CD4-positive, alpha-beta memory T cell (primary cell): ENCODE results near the gene MSI1. TPM values are rescaled to one million over a fixed set of nuclear protein-coding genes. Genes with fewer than 3 reads are reported as not detected.
A peak's percentile ranks its signal among the peaks of the same experiment; 100 is the strongest.

Experiments used
- CTCF ChIA-PET: fragments of 350-600 bp; sonication (Branson Sonifier 250); formaldehyde crosslinking; loops from one replicate; lab custom pipeline; 2021; ENCODE audit warnings: inconsistent platforms; ENCODE audit not compliant: partially characterized antibody; lab: Charles Lee
- POLR2A ChIA-PET: fragments of 350-600 bp; sonication (Branson Sonifier 250); formaldehyde crosslinking; loops from one replicate; lab custom pipeline; 2021; ENCODE audit not compliant: partially characterized antibody; lab: Charles Lee
- DNase-seq, 5 donors: peaks; one replicate each; pipeline versions ENCODE4 v3.0.0 to v3.0.0-alpha.2; 2020 to 2022; ENCODE audit warnings: mixed read lengths in 1 of 5
- H3K27ac ChIP-seq: one replicate; pipeline ENCODE4 v1.7.0; 2013; ENCODE audit warnings: low read depth, low read length
- H3K27me3 ChIP-seq: 2 replicates; pipeline ENCODE4 v1.7.0; 2013; ENCODE audit warnings: mild to moderate bottlenecking, low read length, moderate library complexity; ENCODE audit not compliant: insufficient read depth
- H3K36me3 ChIP-seq: 2 replicates; pipeline ENCODE4 v1.7.0; 2013; ENCODE audit warnings: mild to moderate bottlenecking, low read length, moderate library complexity; ENCODE audit not compliant: insufficient read depth
- H3K4me1 ChIP-seq: 2 replicates; pipeline ENCODE4 v1.7.0; 2013; ENCODE audit warnings: mild to moderate bottlenecking, low read length, moderate library complexity; ENCODE audit not compliant: insufficient read depth
- H3K4me3 ChIP-seq, 2 donors: one replicate each; pipeline ENCODE4 v1.7.0; 2013; ENCODE audit warnings: low read length in 2 of 2, mild to moderate bottlenecking in 1 of 2
- H3K9me3 ChIP-seq, 2 donors: one replicate each; pipeline ENCODE4 v1.7.0; 2013; ENCODE audit warnings: low read length in 2 of 2, control low read depth in 1 of 2; ENCODE audit not compliant: control insufficient read depth in 1 of 2
- H3K27ac Mint-ChIP-seq, 7 donors: one replicate each; pipeline ENCODE4 v1.8.0; 2020 to 2021; ENCODE audit warnings: mixed read lengths in 7 of 7, mild to moderate bottlenecking in 6 of 7, inconsistent platforms in 3 of 7, moderate library complexity in 3 of 7
- H3K27me3 Mint-ChIP-seq, 2 donors: one replicate each; pipeline ENCODE4 v1.8.0; 2020 to 2021; ENCODE audit warnings: mixed read lengths in 2 of 2
- H3K36me3 Mint-ChIP-seq, 2 donors: one replicate each; pipeline ENCODE4 v1.8.0; 2020 to 2021; ENCODE audit warnings: mixed read lengths in 2 of 2, inconsistent platforms in 1 of 2, mild to moderate bottlenecking in 1 of 2
- H3K4me1 Mint-ChIP-seq, 4 donors: one replicate each; pipeline ENCODE4 v1.8.0; 2020 to 2021; ENCODE audit warnings: mixed read lengths in 4 of 4, mild to moderate bottlenecking in 1 of 4
- H3K4me3 Mint-ChIP-seq, 8 donors: one replicate each; pipeline ENCODE4 v1.8.0; 2020 to 2021; ENCODE audit warnings: mixed read lengths in 8 of 8, mild to moderate bottlenecking in 7 of 8, moderate library complexity in 6 of 8, inconsistent platforms in 3 of 8
- H3K9me3 Mint-ChIP-seq, 8 donors: one replicate each; pipeline ENCODE4 v1.8.0; 2020 to 2021; ENCODE audit warnings: mixed read lengths in 8 of 8, mild to moderate bottlenecking in 5 of 8, inconsistent platforms in 3 of 8, moderate library complexity in 1 of 8
- intact Hi-C: fragments of 100-400 bp; cut with micrococcal nuclease; formaldehyde crosslinking; loops from one replicate; pipeline ENCODE4 v1.15.1; 2023
- polyA plus RNA-seq, 2 donors: library from polyadenylated mRNA; unstranded; fragments of 300-500 nt; fragmentation: Illumina TruSeq; gene quantifications; one replicate each; pipeline ENCODE4 v1.2.3, GENCODE V29; 2021
- total RNA-seq, 2 experiments: library from RNA; stranded (reverse); gene quantifications; one replicate each; pipeline ENCODE4 v1.2.3, GENCODE V29; 2021

Gene MSI1
- total and polyA plus RNA-seq, 4 experiments from 2014 or later: not detected

DNA sequence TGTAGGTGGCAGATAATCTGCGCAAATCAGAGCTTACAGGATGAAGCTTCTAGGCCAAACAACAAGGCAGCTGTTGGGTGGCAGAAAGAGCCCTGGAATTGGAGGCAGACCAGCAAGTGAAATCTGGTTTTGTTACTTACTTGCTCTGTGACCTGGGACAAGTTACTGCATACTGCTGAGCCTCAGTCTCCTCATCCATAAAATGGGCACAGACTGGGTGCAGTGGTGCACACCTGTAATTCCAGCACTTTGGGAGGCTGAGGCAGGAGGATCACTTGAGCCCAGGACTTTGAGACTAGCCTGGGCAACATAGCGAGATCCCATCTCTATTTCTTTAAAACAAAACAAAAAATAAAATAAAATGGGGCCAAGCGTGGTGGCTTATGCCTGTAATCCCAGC is 37.6 kb upstream of the MSI1 start:
- Histone ChIP-seq H3K27ac (no peak overlapping the region), H3K9me3 (no peaks in the 10 kb centered on the region), H3K36me3 (no peaks in the 10 kb centered on the region), H3K27me3 (no peaks in the 10 kb centered on the region), H3K4me3 (no peak overlapping the region), H3K4me1 (no peaks in the 10 kb centered on the region)
- CTCF ChIA-PET: no interaction called here
- DNase-seq: no peak
- H3K36me3 Mint-ChIP-seq: no peaks in the 10 kb centered on the region
- no peak overlapping the region for H3K27ac Mint-ChIP-seq
- H3K27me3 Mint-ChIP-seq: peaks cover 0 to 6% of the 10 kb centered on the region in 2 donors
- peaks cover 0 to 3% (median 0%) of the 10 kb centered on the region in 8 donors for H3K9me3 Mint-ChIP-seq
- intact Hi-C loops: no loop called here
- peaks cover 0 to 4% (median 1%) of the 10 kb centered on the region in 4 donors for H3K4me1 Mint-ChIP-seq
- H3K4me3 Mint-ChIP-seq: no peak overlapping the region
- POLR2A ChIA-PET: no interaction called here

DNA sequence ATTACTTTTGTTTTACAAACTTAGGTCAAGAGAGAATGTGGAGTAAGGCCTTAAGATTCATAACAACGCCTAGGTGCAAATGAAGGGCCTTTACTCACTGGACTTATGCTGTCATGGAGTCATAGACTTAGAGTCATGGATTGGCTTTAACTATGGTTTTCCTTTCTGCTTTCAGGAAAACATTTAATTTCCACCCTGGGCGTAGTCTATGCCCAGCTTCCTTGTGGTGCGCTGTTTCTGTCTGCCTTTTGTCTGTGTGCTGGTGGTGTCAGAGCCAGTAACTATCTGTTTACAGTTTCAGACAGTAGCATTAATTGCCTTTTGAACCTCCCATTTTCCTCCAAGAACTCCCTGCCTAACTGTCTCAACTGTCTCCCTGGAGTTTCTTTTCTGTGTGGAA is 37.1 kb upstream of the MSI1 start:
- Histone ChIP-seq H3K36me3 (no peaks in the 10 kb centered on the region), H3K4me3 (no peak overlapping the region), H3K4me1 (no peaks in the 10 kb centered on the region), H3K27ac (no peak overlapping the region), H3K27me3 (no peaks in the 10 kb centered on the region), H3K9me3 (no peaks in the 10 kb centered on the region)
- intact Hi-C loops: no loop called here
- POLR2A ChIA-PET: no interaction called here
- Mint-ChIP-seq H3K4me3 (no peak overlapping the region), H3K36me3 (no peaks in the 10 kb centered on the region), H3K4me1 (peaks cover 0 to 4% (median 1%) of the 10 kb centered on the region in 4 donors), H3K27ac (no peak overlapping the region), H3K27me3 (peaks cover 0 to 6% of the 10 kb centered on the region in 2 donors), H3K9me3 (peaks cover 0 to 3% (median 0%) of the 10 kb centered on the region in 8 donors)
- CTCF ChIA-PET: no interaction called here
- no peak for DNase-seq

DNA sequence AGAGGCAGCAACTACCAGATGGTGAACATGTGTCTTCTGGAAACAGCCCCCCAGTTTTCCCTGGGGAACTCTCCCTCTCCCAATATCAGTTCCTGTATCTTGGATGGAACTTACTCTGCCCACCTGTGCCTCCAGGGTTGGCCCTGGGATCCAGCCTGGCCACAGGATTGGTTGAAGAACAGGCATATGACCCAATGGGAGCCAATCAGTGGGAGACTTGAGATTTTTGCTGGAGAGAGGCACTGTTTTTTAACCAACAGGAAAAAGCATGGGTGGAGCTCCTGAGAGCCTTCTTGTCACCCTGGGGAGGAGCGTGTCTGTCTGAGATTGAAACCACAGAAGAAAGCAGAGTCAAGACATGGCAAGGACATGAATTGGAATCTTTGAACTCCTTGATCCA is 35.3 kb upstream of the MSI1 start:
- Histone ChIP-seq H3K27me3 (no peaks in the 10 kb centered on the region), H3K36me3 (no peaks in the 10 kb centered on the region), H3K9me3 (no peaks in the 10 kb centered on the region), H3K4me1 (no peaks in the 10 kb centered on the region), H3K27ac (no peak overlapping the region), H3K4me3 (no peak overlapping the region)
- Mint-ChIP-seq H3K27me3 (peaks cover 0 to 8% of the 10 kb centered on the region in 2 donors), H3K4me1 (peaks cover 0 to 4% (median 1%) of the 10 kb centered on the region in 4 donors), H3K4me3 (no peak overlapping the region), H3K27ac (peak overlapping the region in 1 of 7 donors; percentile 43), H3K9me3 (peaks cover 0 to 3% (median 0%) of the 10 kb centered on the region in 8 donors), H3K36me3 (no peaks in the 10 kb centered on the region)
- no peak for DNase-seq
- intact Hi-C loops: no loop called here
- CTCF ChIA-PET: no interaction called here
- POLR2A ChIA-PET: no interaction called here

DNA sequence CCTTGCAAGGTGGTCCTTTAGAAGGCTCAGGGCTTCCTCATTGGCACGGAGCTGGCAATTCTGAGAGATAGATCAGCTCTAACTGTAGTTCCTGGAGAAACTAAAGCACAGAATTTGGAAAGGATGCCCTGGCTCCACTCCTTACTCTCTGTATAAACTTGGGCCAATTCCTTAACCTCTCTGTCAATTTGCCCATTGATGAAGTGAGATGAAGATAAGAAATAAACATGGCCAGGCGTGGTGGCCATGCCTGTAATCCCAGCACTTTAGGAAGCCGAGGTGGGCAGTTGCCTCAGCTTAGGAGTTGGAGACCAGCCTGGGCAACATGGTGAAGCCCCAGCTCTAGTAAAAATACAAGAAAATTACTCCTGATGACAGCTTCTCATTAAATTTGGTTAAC is 34.9 kb upstream of the MSI1 start:
- intact Hi-C loops: no loop called here
- H3K9me3 Mint-ChIP-seq: peaks cover 0 to 3% (median 0%) of the 10 kb centered on the region in 8 donors
- no peak overlapping the region for H3K27ac Mint-ChIP-seq
- Histone ChIP-seq H3K36me3 (no peaks in the 10 kb centered on the region), H3K4me3 (no peak overlapping the region), H3K4me1 (no peaks in the 10 kb centered on the region), H3K9me3 (no peaks in the 10 kb centered on the region), H3K27ac (no peak overlapping the region), H3K27me3 (no peaks in the 10 kb centered on the region)
- ChIA-PET CTCF (no interaction called here), POLR2A (no interaction called here)
- H3K4me3 Mint-ChIP-seq: no peak overlapping the region
- DNase-seq: no peak
- H3K4me1 Mint-ChIP-seq: peaks cover 0 to 4% (median 1%) of the 10 kb centered on the region in 4 donors
- H3K36me3 Mint-ChIP-seq: no peaks in the 10 kb centered on the region
- H3K27me3 Mint-ChIP-seq: peaks cover 0 to 8% of the 10 kb centered on the region in 2 donors

DNA sequence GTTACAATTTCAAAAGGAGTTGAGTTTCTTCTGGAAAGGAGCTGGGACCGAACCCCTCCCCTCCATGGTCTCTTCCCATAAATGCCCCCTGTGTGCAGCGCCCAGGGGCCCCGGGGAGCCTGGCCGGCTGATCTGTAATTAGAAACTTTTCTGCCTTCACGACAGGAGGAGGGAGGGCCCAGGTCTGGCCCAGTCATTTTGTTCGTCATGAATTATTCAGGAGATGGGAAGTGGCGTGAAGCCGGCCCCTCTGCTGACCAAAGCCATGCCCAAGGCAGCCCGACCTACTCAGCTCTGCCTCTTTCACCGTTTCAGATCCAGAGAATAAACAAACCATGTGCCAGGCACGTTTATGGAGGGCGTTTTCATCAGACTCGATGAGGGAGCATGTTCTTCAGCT is 33.3 kb upstream of the MSI1 start:
- CTCF ChIA-PET: no interaction called here
- Histone ChIP-seq H3K27me3 (no peaks in the 10 kb centered on the region), H3K4me1 (no peaks in the 10 kb centered on the region), H3K4me3 (no peak overlapping the region), H3K9me3 (no peaks in the 10 kb centered on the region), H3K36me3 (no peaks in the 10 kb centered on the region), H3K27ac (no peak overlapping the region)
- Mint-ChIP-seq H3K27me3 (peaks cover 5 to 12% of the 10 kb centered on the region in 2 donors), H3K4me3 (no peak overlapping the region), H3K9me3 (peaks cover 0 to 3% (median 0%) of the 10 kb centered on the region in 8 donors), H3K36me3 (no peaks in the 10 kb centered on the region), H3K4me1 (peaks cover 0 to 4% (median 1%) of the 10 kb centered on the region in 4 donors), H3K27ac (peak overlapping the region in 1 of 7 donors; percentile 2)
- POLR2A ChIA-PET: no interaction called here
- DNase-seq: no peak
- intact Hi-C loops: no loop called here

DNA sequence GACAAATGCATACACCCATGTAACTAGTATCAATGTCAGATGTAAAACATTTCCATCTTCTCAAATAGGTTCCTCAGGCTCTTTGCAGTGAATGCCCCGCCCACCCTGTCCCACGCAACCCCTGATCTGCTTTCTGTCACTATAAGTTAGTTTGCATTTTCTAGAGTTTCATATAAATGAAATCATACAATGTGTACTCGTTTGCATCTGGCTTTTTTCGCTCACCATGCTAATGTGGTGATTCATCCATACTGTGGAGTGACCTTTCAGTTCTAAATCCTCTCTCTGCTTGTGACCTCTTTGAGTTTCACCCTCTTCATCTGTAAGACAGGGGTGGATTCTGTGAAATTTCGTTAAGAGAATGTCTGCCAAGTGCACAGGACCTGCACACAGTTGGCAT is 30.6 kb upstream of the MSI1 start:
- H3K27ac ChIP-seq: no peak overlapping the region
- H3K4me3 ChIP-seq: no peak overlapping the region
- no peaks in the 10 kb centered on the region for H3K36me3 Mint-ChIP-seq
- H3K27me3 Mint-ChIP-seq: peaks cover 10 to 21% of the 10 kb centered on the region in 2 donors
- H3K4me1 Mint-ChIP-seq: peaks cover 0 to 4% (median 2%) of the 10 kb centered on the region in 4 donors
- H3K4me3 Mint-ChIP-seq: no peak overlapping the region
- no peaks in the 10 kb centered on the region for H3K36me3 ChIP-seq
- no peaks in the 10 kb centered on the region for H3K9me3 ChIP-seq
- CTCF ChIA-PET: no interaction called here
- no peak overlapping the region for H3K27ac Mint-ChIP-seq
- no peaks in the 10 kb centered on the region for H3K27me3 ChIP-seq
- H3K4me1 ChIP-seq: no peaks in the 10 kb centered on the region
- peaks cover 0 to 3% (median 0%) of the 10 kb centered on the region in 8 donors for H3K9me3 Mint-ChIP-seq
- POLR2A ChIA-PET: no interaction called here
- DNase-seq: no peak
- intact Hi-C loops: no loop called here

DNA sequence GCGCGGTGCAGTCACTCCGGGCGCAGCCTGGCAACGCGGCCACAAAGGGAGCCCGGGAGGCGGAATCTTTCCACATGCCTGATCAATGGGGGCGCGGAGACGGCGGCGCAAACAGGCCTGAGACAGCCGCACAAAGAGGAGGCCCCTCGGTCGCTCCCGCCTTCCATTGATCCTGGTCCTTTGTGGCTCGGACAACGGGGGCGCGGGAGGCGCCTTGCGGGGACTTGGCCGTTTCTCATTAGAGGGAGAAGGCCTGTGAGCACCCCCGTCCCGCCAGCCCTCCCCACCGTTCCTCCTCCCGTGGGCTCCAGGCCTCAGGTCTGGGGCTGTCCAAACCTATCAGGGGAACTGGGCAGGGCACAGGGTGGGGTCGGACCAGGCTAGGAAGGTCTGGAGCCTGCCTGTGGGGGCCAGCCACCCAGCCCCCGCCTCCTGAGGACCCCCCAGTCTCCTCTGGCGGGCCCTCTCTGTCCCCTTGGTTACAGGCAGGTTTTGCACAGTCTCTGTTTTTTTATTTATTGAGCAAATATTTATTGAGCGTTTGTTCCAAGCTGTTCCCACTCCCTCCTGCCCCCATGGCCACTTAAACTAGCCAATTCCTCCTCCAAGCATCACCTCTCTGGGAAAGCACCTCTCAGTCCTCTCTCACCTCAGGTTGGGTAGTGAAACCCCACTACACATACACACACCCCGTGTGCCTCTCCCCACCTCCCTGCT is 29.0 kb upstream of the MSI1 start:
- peaks cover 14 to 17% of the 10 kb centered on the region in 2 donors for H3K27me3 Mint-ChIP-seq
- H3K27me3 ChIP-seq: no peaks in the 10 kb centered on the region
- peak overlapping the region in 1 of 8 donors; percentile 29 for H3K4me3 Mint-ChIP-seq
- peaks cover 0 to 1% (median 0%) of the 10 kb centered on the region in 4 donors for H3K4me1 Mint-ChIP-seq
- no peaks in the 10 kb centered on the region for H3K36me3 ChIP-seq
- POLR2A ChIA-PET: no interaction called here
- no peak overlapping the region for H3K27ac Mint-ChIP-seq
- H3K9me3 ChIP-seq: no peaks in the 10 kb centered on the region
- no peaks in the 10 kb centered on the region for H3K4me1 ChIP-seq
- intact Hi-C loops: no loop called here
- H3K36me3 Mint-ChIP-seq: no peaks in the 10 kb centered on the region
- no peak overlapping the region for H3K27ac ChIP-seq
- H3K4me3 ChIP-seq: no peak overlapping the region
- DNase-seq: no peak
- CTCF ChIA-PET: no interaction called here
- H3K9me3 Mint-ChIP-seq: no peaks in the 10 kb centered on the region
